ENCODE results near the gene PEX10.

The PEX10 gene

GRCh38 chr1:2414297-2414958 lies 2.1 kb upstream of the PEX10 start:
- Histone ChIP-seq H3K9ac (ENCODE audit: low read depth, low read length, poor library complexity) (no peak overlapping the region), H3K4ac (ENCODE audit: low read length) (no peak overlapping the region), H3K23ac (ENCODE audit: low read depth, low read length, poor library complexity) (no peak overlapping the region), H3K9me3 (replicated peaks in 1 of 2; ENCODE audit: control insufficient read depth in 2 of 2, insufficient read depth in 1 of 2, low read depth in 1 of 2, low read length in 2 of 2) (no peaks in the 10 kb centered on the region), H2AFZ (ENCODE audit: low read length) (peak overlapping the region; percentile 62), H3K4me3 (ENCODE audit: low read length in 2 of 2) (peak overlapping the region in 1 of 2 donors; percentile 7), H3K36me3 (replicated peaks in 1 of 2; ENCODE audit: control insufficient read depth in 2 of 2, insufficient read depth in 2 of 2, low read length in 2 of 2) (peaks cover 2 to 8% of the 10 kb centered on the region in 2 donors), H3K4me2 (ENCODE audit: insufficient read depth, low read length, poor library complexity, severe bottlenecking) (peak overlapping the region; percentile 22), H3K27me3 (ENCODE audit: control insufficient read depth in 3 of 3, insufficient read depth in 3 of 3, low read depth in 1 of 3, low read length in 3 of 3) (peaks cover 0 to 24% (median 0%) of the 10 kb centered on the region in 3 experiments), H4K8ac (ENCODE audit: low read depth, low read length) (no peak overlapping the region), H3K4me1 (ENCODE audit: control insufficient read depth in 2 of 2, insufficient read depth in 1 of 2, low read depth in 1 of 2, low read length in 2 of 2) (peaks cover 14 to 17% of the 10 kb centered on the region in 2 donors), H2BK12ac (ENCODE audit: low read length) (no peak overlapping the region), H3K79me1 (ENCODE audit: low read depth, low read length) (peaks cover 9% of the 10 kb centered on the region), H2AK5ac (ENCODE audit: low read depth, low read length) (peak overlapping the region; percentile 99), H4K91ac (ENCODE audit: low read depth, low read length, poor library complexity) (no peak overlapping the region), H2BK120ac (ENCODE audit: low read depth, low read length) (no peak overlapping the region), H3K18ac (ENCODE audit: low read length) (peak overlapping the region; percentile 50), H3K27ac (replicated peaks; ENCODE audit: low read length) (no peak overlapping the region), H3K14ac (ENCODE audit: low read length) (no peak overlapping the region), H2BK15ac (ENCODE audit: low read length) (no peak overlapping the region), H2BK5ac (ENCODE audit: low read length) (no peak overlapping the region)
- no CpG with 5 or more reads among the region's 25 CpGs for WGBS, 2 donors (ENCODE audit: extremely low coverage in 2 of 2, insufficient read length in 2 of 2, insufficient replicate concordance in 1 of 2)
- DNase-seq (ENCODE audit: low spot score) = peak; percentile 72

DNA sequence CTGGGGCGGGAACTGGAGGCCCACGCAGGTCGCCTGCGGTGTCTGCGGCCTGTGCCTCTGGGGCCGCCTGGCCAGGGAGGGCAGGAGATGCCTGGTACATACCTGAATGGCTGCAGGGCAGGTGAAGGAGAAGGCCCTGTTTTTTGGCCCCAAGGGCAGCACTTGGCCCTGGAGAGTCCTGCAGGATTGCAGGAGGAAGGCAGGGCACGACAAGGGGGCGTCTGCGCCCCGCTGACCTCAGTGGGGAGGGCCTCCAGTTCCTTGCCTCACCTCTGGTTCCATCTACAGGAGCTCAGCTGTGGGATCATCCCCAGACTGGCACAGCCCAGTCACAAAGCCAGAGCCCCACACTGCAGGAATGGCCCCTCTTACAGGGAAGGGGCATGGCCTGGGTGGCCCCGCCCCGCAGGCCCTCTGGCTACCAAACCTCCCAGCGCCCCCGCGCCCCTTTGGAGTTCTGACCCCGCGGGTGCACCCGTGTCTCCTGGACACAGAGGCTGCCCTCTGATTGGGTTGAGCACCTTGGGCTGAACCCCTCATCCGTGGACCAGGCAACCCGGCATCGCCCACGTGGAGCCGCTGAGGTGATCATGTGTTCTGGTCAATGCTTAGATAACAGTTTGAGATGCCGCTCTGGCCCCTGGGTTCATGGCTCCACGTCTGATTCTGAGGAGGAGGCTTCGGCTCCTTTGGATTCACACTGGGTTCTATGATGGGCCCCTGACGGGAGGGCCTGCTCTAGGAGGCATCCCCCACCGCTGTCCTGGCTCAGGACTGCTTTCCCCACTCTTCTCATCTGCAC lies 1.3 kb upstream of the PEX10 start:
- H3K9ac ChIP-seq (ENCODE audit: low read depth, low read length, poor library complexity) = peak overlapping the region; percentile 98
- WGBS, 2 donors (ENCODE audit: extremely low coverage in 2 of 2, insufficient read length in 2 of 2, insufficient replicate concordance in 1 of 2) = no CpG with 5 or more reads among the region's 28 CpGs
- peak overlapping the region; percentile 99 for H3K4ac ChIP-seq (ENCODE audit: low read length)
- H2AK5ac ChIP-seq (ENCODE audit: low read depth, low read length) = peak overlapping the region; percentile 99
- peak overlapping the region; percentile 97 for H2BK12ac ChIP-seq (ENCODE audit: low read length)
- peaks cover 0 to 16% (median 0%) of the 10 kb centered on the region in 3 experiments for H3K27me3 ChIP-seq (ENCODE audit: control insufficient read depth in 3 of 3, insufficient read depth in 3 of 3, low read depth in 1 of 3, low read length in 3 of 3)
- H4K8ac ChIP-seq (ENCODE audit: low read depth, low read length) = peak overlapping the region; percentile 48
- peak overlapping the region; percentile 86 to 92 for H3K4me3 ChIP-seq (ENCODE audit: low read length in 2 of 2)
- H3K23ac ChIP-seq (ENCODE audit: low read depth, low read length, poor library complexity) = peak overlapping the region; percentile 99
- peak overlapping the region; percentile 53 for H2BK5ac ChIP-seq (ENCODE audit: low read length)
- H3K9me3 ChIP-seq (replicated peaks in 1 of 2; ENCODE audit: control insufficient read depth in 2 of 2, insufficient read depth in 1 of 2, low read depth in 1 of 2, low read length in 2 of 2) = no peaks in the 10 kb centered on the region
- peak overlapping the region; percentile 91 for H2BK120ac ChIP-seq (ENCODE audit: low read depth, low read length)
- peaks cover 12% of the 10 kb centered on the region for H3K79me1 ChIP-seq (ENCODE audit: low read depth, low read length)
- DNase-seq (ENCODE audit: low spot score) = no peak
- H2BK15ac ChIP-seq (ENCODE audit: low read length) = peak overlapping the region; percentile 99
- no peak overlapping the region for H3K14ac ChIP-seq (ENCODE audit: low read length)
- H3K36me3 ChIP-seq (replicated peaks in 1 of 2; ENCODE audit: control insufficient read depth in 2 of 2, insufficient read depth in 2 of 2, low read length in 2 of 2) = peaks cover 2 to 16% of the 10 kb centered on the region in 2 donors
- peak overlapping the region; percentile 100 for H3K4me2 ChIP-seq (ENCODE audit: insufficient read depth, low read length, poor library complexity, severe bottlenecking)
- peak overlapping the region; percentile 96 for H4K91ac ChIP-seq (ENCODE audit: low read depth, low read length, poor library complexity)
- H3K18ac ChIP-seq (ENCODE audit: low read length) = peak overlapping the region; percentile 100
- peak overlapping the region; percentile 98 for H2AFZ ChIP-seq (ENCODE audit: low read length)
- peaks cover 14 to 17% of the 10 kb centered on the region in 2 donors for H3K4me1 ChIP-seq (ENCODE audit: control insufficient read depth in 2 of 2, insufficient read depth in 1 of 2, low read depth in 1 of 2, low read length in 2 of 2)
- H3K27ac ChIP-seq (replicated peaks; ENCODE audit: low read length) = no peak overlapping the region

GRCh38 chr1:2412773-2413494 lies 570 bp upstream of the PEX10 start:
- no CpG with 5 or more reads among the region's 66 CpGs for WGBS, 2 donors (ENCODE audit: extremely low coverage in 2 of 2, insufficient read length in 2 of 2, insufficient replicate concordance in 1 of 2)
- DNase-seq (ENCODE audit: low spot score) = no peak
- peak overlapping the region; percentile 96 for H4K91ac ChIP-seq (ENCODE audit: low read depth, low read length, poor library complexity)
- H3K18ac ChIP-seq (ENCODE audit: low read length) = peak overlapping the region; percentile 100
- H3K4me2 ChIP-seq (ENCODE audit: insufficient read depth, low read length, poor library complexity, severe bottlenecking) = peak overlapping the region; percentile 100
- H2BK5ac ChIP-seq (ENCODE audit: low read length) = peak overlapping the region; percentile 53
- H3K14ac ChIP-seq (ENCODE audit: low read length) = peak overlapping the region; percentile 71
- H3K4me1 ChIP-seq (ENCODE audit: control insufficient read depth in 2 of 2, insufficient read depth in 1 of 2, low read depth in 1 of 2, low read length in 2 of 2) = peaks cover 14 to 17% of the 10 kb centered on the region in 2 donors
- H4K8ac ChIP-seq (ENCODE audit: low read depth, low read length) = peak overlapping the region; percentile 48
- peak overlapping the region; percentile 99 for H3K4ac ChIP-seq (ENCODE audit: low read length)
- H2AFZ ChIP-seq (ENCODE audit: low read length) = peak overlapping the region; percentile 98
- peak overlapping the region; percentile 91 for H2BK120ac ChIP-seq (ENCODE audit: low read depth, low read length)
- peak overlapping the region; percentile 98 for H3K9ac ChIP-seq (ENCODE audit: low read depth, low read length, poor library complexity)
- H2AK5ac ChIP-seq (ENCODE audit: low read depth, low read length) = peak overlapping the region; percentile 99
- H3K79me1 ChIP-seq (ENCODE audit: low read depth, low read length) = peaks cover 12% of the 10 kb centered on the region
- peaks cover 0 to 10% (median 0%) of the 10 kb centered on the region in 3 experiments for H3K27me3 ChIP-seq (ENCODE audit: control insufficient read depth in 3 of 3, insufficient read depth in 3 of 3, low read depth in 1 of 3, low read length in 3 of 3)
- peaks cover 8 to 23% of the 10 kb centered on the region in 2 donors for H3K36me3 ChIP-seq (replicated peaks in 1 of 2; ENCODE audit: control insufficient read depth in 2 of 2, insufficient read depth in 2 of 2, low read length in 2 of 2)
- H3K9me3 ChIP-seq (replicated peaks in 1 of 2; ENCODE audit: control insufficient read depth in 2 of 2, insufficient read depth in 1 of 2, low read depth in 1 of 2, low read length in 2 of 2) = no peaks in the 10 kb centered on the region
- H2BK12ac ChIP-seq (ENCODE audit: low read length) = peak overlapping the region; percentile 97
- H3K27ac ChIP-seq (replicated peaks; ENCODE audit: low read length) = peak overlapping the region; percentile 54
- H3K4me3 ChIP-seq (ENCODE audit: low read length in 2 of 2) = peak overlapping the region; percentile 86 to 92
- peak overlapping the region; percentile 99 for H3K23ac ChIP-seq (ENCODE audit: low read depth, low read length, poor library complexity)
- peak overlapping the region; percentile 99 for H2BK15ac ChIP-seq (ENCODE audit: low read length)
